Measurements from ENCODE around the gene DENND2A. TPM values are rescaled to one million over a fixed set of nuclear protein-coding genes. Genes with fewer than 3 reads are reported as not detected.
"Not testable (repeated sequence)": the region's sequence is repeated elsewhere in the genome, so short reads cannot be mapped to it uniquely, and the experiment has no call there.

DENND2A gene
- polyA plus RNA-seq, 2 of the 4 experiments (the other 2 are of a cell fraction), result 0.37 to 0.63 TPM

- no peak for TF ChIP-seq ATOH8 (CRISPR knock-in tag; IDR thresholded peaks at IDR 0.05; ENCODE audit: low read depth)
- TF ChIP-seq CBX2 (IDR thresholded peaks at IDR 0.05; ENCODE audit: borderline replicate concordance, low read depth), result no peak
- TF ChIP-seq NR3C1 (IDR thresholded peaks at IDR 0.05), result no peak
Observed at GRCh38 chr7:140621401-140622021, 19.1 kb downstream of the DENND2A start (continued).

- H3K4me1 ChIP-seq; POLR2A ChIA-PET; DNase-seq (ENCODE audit: low read depth in 1 of 2, low spot score in 1 of 2); H3K27ac ChIP-seq; H3K9me3 ChIP-seq; H3K4me3 ChIP-seq; H3K4me2 ChIP-seq; FAIRE-seq; ATAC-seq: not testable (repeated sequence)
- CTCF ChIA-PET, result interaction anchor here (1.0 to 2.6 kb wide), 4 partner anchors 27 to 102 kb away, joined by 3 to 12 read pairs (median 4); no protein-coding TSS in a partner anchor
- 85% methylated on average over 11 of the region's 11 CpGs for WGBS (ENCODE audit: missing lambda C conversion rate)
Observed at GRCh38 chr7:140619915-140620510, 20.6 kb downstream of the DENND2A start.

- DNase-seq (ENCODE audit: low read depth in 1 of 2, low spot score in 1 of 2) (no peak), FAIRE-seq (no peak), ATAC-seq (no peak)
- 38% methylated on average over 1 of the region's 1 CpG for WGBS (ENCODE audit: missing lambda C conversion rate)
- ChIA-PET POLR2A (no interaction called here), CTCF (interaction anchor here (0.9 to 2.6 kb wide), 6 partner anchors 27 to 102 kb away, joined by 3 to 12 read pairs (median 4); no protein-coding TSS in a partner anchor)
- H3K4me2 ChIP-seq, result no peak overlapping the region
- TF ChIP-seq HDAC2 (IDR thresholded peaks at IDR 0.05) (no peak), ZNF302 (CRISPR knock-in tag; IDR thresholded peaks at IDR 0.05) (no peak), HOXB13 (CRISPR knock-in tag; IDR thresholded peaks at IDR 0.05; ENCODE audit: low read depth) (no peak), REST (IDR thresholded peaks at IDR 0.05) (no peak), MYC (IDR thresholded peaks at IDR 0.05; ENCODE audit: borderline replicate concordance, low read length) (no peak), ATOH8 (CRISPR knock-in tag; IDR thresholded peaks at IDR 0.05; ENCODE audit: low read depth) (no peak), CBX2 (IDR thresholded peaks at IDR 0.05; ENCODE audit: borderline replicate concordance, low read depth) (no peak), HES2 (IDR thresholded peaks at IDR 0.05) (no peak), SREBF2 (IDR thresholded peaks at IDR 0.05) (no peak), ZC3H11A (IDR thresholded peaks at IDR 0.05) (no peak), JUN (IDR thresholded peaks at IDR 0.05) (no peak), FOSB (CRISPR knock-in tag; IDR thresholded peaks at IDR 0.05) (no peak), TP53 (CRISPR knock-in tag; IDR thresholded peaks at IDR 0.05) (no peak), HOXA7 (CRISPR knock-in tag; IDR thresholded peaks at IDR 0.05) (no peak), CEBPB (IDR thresholded peaks at IDR 0.05) (no peak), RNF2 (IDR thresholded peaks at IDR 0.05; ENCODE audit: borderline replicate concordance, low read depth) (no peak), NFE2L2 (conservative IDR thresholded peaks at IDR 0.05; ENCODE audit: low read length) (no peak)
- H3K4me1 ChIP-seq, result peaks cover 6% of the 10 kb centered on the region; the same call in 1 of the 3 replicates
- H3K4me3 ChIP-seq, result no peak overlapping the region
- H3K27ac ChIP-seq, result no peak overlapping the region
- no peaks in the 10 kb centered on the region for H3K9me3 ChIP-seq
Observed at GRCh38 chr7:140619176-140619575, 21.4 kb downstream of the DENND2A start.

Data from A549 (cell line).